Fibroblast of skin of right biceps (primary cell): ENCODE data around the gene HASPIN.

Experiments used
- DNase-seq: peaks from one replicate; pipeline ENCODE4 v3.0.0-alpha.2; 2013

The HASPIN gene

GRCh38 chr17:3739422-3740124 lies 15.9 kb downstream of the HASPIN start:
- no peak for DNase-seq

GRCh38 chr17:3740611-3741073 lies 16.9 kb downstream of the HASPIN start:
- DNase-seq, result no peak

- no peak for DNase-seq
Observed at GRCh38 chr17:3744014-3744413, 20.3 kb downstream of the HASPIN start.

GRCh38 chr17:3745071-3745470 lies 21.4 kb downstream of the HASPIN start:
- no peak for DNase-seq

GRCh38 chr17:3747805-3748204 lies 24.1 kb downstream of the HASPIN start:
- DNase-seq, result no peak

- no peak for DNase-seq
Observed at GRCh38 chr17:3748576-3748975, 24.9 kb downstream of the HASPIN start.

GRCh38 chr17:3750296-3750695 lies 26.6 kb downstream of the HASPIN start:
- DNase-seq, result no peak

- no peak for DNase-seq
Observed at GRCh38 chr17:3750926-3751325, 27.2 kb downstream of the HASPIN start.

- no peak for DNase-seq
Observed at GRCh38 chr17:3751836-3752235, 28.1 kb downstream of the HASPIN start.

GRCh38 chr17:3753624-3754023 lies 29.9 kb downstream of the HASPIN start:
- DNase-seq, result no peak

- DNase-seq, result no peak
Observed at GRCh38 chr17:3754066-3754457, 30.4 kb downstream of the HASPIN start.

- DNase-seq, result no peak
Observed at GRCh38 chr17:3754458-3755334, 31.0 kb downstream of the HASPIN start.

- DNase-seq, result no peak
Observed at GRCh38 chr17:3755335-3756030, 31.8 kb downstream of the HASPIN start.

- DNase-seq, result no peak
Observed at GRCh38 chr17:3759597-3760216, 36.0 kb downstream of the HASPIN start.

GRCh38 chr17:3761036-3761917 lies 37.6 kb downstream of the HASPIN start:
- no peak for DNase-seq

GRCh38 chr17:3761918-3762380 lies 38.2 kb downstream of the HASPIN start:
- no peak for DNase-seq

- no peak for DNase-seq
Observed at GRCh38 chr17:3762922-3763776, 39.4 kb downstream of the HASPIN start.

- DNase-seq, result no peak
Observed at GRCh38 chr17:3763777-3764170, 40.1 kb downstream of the HASPIN start.

GRCh38 chr17:3765981-3766380 lies 42.3 kb downstream of the HASPIN start:
- DNase-seq, result no peak

- no peak for DNase-seq
Observed at GRCh38 chr17:3766779-3767178, 43.1 kb downstream of the HASPIN start.

GRCh38 chr17:3768341-3768740 lies 44.6 kb downstream of the HASPIN start:
- DNase-seq, result no peak
